Fibroblast of mammary gland (primary cell): ENCODE results near the gene TXK.

Experiments used
- DNase-seq: peaks from one replicate; pipeline ENCODE4 v3.0.0-alpha.2; 2010; ENCODE audit warnings: low read depth
- H3K4me3 ChIP-seq: 2 replicates; pipeline ENCODE4 v1.5.1; 2011; ENCODE audit warnings: low read depth, mild to moderate bottlenecking, low read length, moderate library complexity; ENCODE audit not compliant: control insufficient read depth
- CTCF ChIP-seq: conservative IDR thresholded peaks from 2 replicates; pipeline ENCODE4 v1.5.1; 2011; ENCODE audit warnings: low read depth, low read length, inconsistent platforms; ENCODE audit not compliant: control insufficient read depth, insufficient read depth

TXK gene

GRCh38 chr4:48069026-48069425 is 65.0 kb downstream of the TXK start:
- TF ChIP-seq CTCF: no peak
- no peak for DNase-seq
- H3K4me3 ChIP-seq: no peak overlapping the region

DNA sequence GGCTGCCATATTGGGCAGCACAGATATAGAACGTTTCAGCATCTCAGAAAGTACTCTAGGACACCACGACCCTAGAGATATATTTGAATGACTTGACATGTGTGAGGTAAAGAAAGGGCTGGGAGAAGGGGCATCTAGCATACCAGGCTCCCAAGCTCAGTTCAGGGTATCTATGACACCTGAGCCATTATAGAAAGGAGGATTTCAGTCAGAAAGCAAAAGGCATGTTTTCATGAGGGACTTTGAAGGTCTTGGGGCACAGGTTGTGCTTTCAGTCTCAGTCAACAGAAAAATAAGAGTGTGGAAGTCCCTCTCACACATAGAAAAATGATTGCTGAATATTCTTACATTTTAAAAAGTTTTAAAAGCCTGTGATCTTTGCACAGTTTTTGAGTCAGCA is 65.9 kb downstream of the TXK start:
- no peak overlapping the region for H3K4me3 ChIP-seq
- TF ChIP-seq CTCF: no peak
- no peak for DNase-seq

DNA sequence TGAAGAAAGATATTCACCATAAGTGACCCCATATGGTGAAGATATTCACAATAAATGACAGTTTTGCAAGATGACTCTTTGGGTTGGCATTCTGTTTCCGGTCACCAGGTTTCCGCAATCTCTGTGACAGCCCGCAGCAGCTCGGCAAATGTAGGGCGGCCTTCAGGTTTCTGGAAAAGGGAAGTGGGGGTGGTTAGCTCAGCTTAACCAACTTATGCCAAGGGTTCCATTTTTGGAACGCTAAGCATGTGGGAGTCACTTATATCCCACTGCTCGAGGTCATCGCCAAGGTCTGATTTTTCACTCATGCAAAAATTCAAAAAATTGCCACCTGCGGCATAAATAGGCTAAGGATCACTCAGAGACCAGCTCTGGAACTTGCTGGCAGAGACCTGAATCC is 66.5 kb downstream of the TXK start:
- no peak overlapping the region for H3K4me3 ChIP-seq
- no peak for TF ChIP-seq CTCF
- no peak for DNase-seq

DNA sequence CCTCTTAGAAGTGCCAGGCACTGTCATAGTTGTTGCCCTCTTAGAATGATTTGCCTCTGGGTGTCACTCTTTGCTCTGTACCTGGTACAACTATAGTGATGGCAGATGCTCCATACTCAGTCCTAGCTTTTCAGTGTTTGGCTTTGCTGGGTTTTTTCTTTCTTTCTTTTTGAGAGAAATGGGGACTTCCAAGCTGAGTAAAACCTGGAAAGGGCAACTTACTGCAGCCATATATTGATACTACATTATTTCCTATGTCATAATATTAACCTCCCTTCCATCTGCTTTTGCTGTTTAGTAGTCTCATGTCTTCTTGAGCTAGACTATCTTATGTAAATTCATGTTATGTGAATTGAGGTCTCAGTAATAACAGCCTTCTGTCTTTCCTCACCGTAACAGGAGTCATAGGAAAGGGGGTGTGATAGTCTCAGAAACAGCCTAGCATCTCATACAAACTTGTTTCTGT is 68.4 kb downstream of the TXK start:
- no peak for DNase-seq
- no peak overlapping the region for H3K4me3 ChIP-seq
- no peak for TF ChIP-seq CTCF

DNA sequence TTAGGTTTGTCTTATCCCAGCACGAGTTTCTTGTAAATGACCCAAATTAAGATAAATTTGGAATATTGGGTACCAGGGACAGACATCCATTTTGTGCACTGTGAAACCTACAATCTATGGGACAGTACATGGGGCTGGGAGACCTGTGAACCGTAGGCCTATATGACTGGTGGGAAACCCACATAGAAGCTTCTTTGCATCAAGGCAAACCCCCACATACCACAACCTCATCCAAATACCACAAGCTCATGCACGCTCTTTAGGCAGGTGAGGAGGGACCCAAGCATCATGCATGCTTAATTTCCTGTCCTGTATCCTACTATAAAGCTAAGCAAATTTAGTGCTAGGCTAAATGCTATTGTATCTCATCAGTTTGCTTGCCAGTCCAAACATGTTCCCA is 69.7 kb downstream of the TXK start:
- TF ChIP-seq CTCF: no peak
- DNase-seq: no peak
- no peak overlapping the region for H3K4me3 ChIP-seq

DNA sequence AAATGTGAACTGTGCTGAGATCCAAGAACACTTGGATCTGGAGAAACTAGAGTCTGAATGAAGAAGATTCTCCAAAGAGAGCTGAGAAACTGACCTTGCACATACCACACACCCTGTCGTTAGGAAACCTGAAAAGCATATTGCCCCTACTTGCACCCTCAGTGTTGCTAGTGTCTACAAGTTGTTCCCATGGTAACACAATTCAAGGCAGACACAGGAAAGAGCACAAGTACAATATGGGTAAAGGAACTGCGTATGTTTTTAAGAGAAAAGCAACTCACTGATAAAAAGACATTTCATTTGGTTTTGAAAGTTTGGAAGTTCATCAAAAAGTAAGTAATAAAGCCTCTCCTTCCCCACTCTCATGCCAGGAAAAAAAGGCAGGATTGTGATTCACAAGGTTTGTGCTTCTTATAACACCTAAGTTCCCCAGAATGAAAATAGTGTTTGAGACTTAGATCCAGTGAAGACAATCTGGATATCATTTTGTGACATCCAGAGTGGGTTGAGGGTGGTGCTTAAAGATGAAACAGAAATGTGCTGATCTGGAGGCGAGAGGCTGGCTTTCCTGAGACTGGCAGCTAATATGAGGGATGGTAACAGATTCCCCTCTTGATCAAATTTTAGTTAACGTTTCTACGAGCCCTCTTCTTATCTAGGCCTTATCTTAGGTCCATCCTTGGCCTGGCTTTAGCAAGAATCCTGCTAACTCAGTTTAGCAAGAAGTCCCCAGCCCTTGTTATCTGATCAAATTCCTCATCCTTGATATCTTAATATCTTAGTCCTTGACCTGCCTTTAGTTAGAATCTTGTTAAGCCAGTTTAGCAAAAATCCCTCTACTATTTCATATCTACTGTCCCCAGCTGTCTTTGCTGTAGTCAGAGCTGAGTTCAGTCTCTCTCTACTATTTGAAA is 75.2 kb downstream of the TXK start:
- DNase-seq: no peak
- H3K4me3 ChIP-seq: no peak overlapping the region
- TF ChIP-seq CTCF: no peak
